Hypothalamus (tissue), 51 donors: Measurements from ENCODE around the gene NPR2.

Experiments used
- DNase-seq, 51 donors: peaks; one replicate each; lab custom pipeline; 2025; lab: John Stamatoyannopoulos, UW

The NPR2 gene

GRCh38 chr9:35828716-35829083, 37.3 kb downstream of the NPR2 start, which contains the start of gene FAM221B:
Gene FAM221B, minus strand, starts transcription at chr9:35828732. Its CDS starts 2,571 bp downstream, at chr9:35826161.
- DNase-seq, result peak in 5 of 51 donors; percentile 46 to 63 (median 57)

GRCh38 chr9:35829084-35829763, 37.8 kb downstream of the NPR2 start, which contains the start of gene TMEM8B:
Gene TMEM8B, plus strand, starts transcription at chr9:35829228. Its CDS starts 220 bp downstream, at chr9:35829448.
- DNase-seq, result peak; percentile 41 to 98 (median 89)

- DNase-seq, result peak in 1 of 51 donors; percentile 37
These were observed 38.3 kb downstream of the NPR2 start for GRCh38 chr9:35829764-35830096.

GRCh38 chr9:35831040-35831439, 39.6 kb downstream of the NPR2 start:
- DNase-seq, result no peak

GRCh38 chr9:35832814-35833213, 41.4 kb downstream of the NPR2 start:
- no peak for DNase-seq

- DNase-seq, result no peak
These were observed 43.1 kb downstream of the NPR2 start for GRCh38 chr9:35834260-35835215.

- DNase-seq, result no peak
These were observed 43.8 kb downstream of the NPR2 start for GRCh38 chr9:35835216-35835632.

GRCh38 chr9:35835766-35836165, 44.4 kb downstream of the NPR2 start:
- no peak for DNase-seq

- no peak for DNase-seq
These were observed 45.2 kb downstream of the NPR2 start for GRCh38 chr9:35836595-35836994.

GRCh38 chr9:35839926-35840325, 48.5 kb downstream of the NPR2 start:
- no peak for DNase-seq

GRCh38 chr9:35840881-35841644, 49.7 kb downstream of the NPR2 start:
- DNase-seq, result no peak

- DNase-seq, result no peak
These were observed 50.2 kb downstream of the NPR2 start for GRCh38 chr9:35841645-35841900.

GRCh38 chr9:35842020-35842745, 50.8 kb downstream of the NPR2 start:
- DNase-seq, result no peak

- no peak for DNase-seq
These were observed 51.4 kb downstream of the NPR2 start for GRCh38 chr9:35842795-35843194.

GRCh38 chr9:35844628-35845270, 53.4 kb downstream of the NPR2 start:
- DNase-seq, result peak in 5 of 51 donors; percentile 5 to 32 (median 13)

GRCh38 chr9:35845824-35846771, 54.7 kb downstream of the NPR2 start:
- no peak for DNase-seq

- DNase-seq, result peak in 3 of 51 donors; percentile 17 to 46 (median 19)
These were observed 56.6 kb downstream of the NPR2 start for GRCh38 chr9:35847792-35848572.

GRCh38 chr9:35852267-35852815, 61.0 kb downstream of the NPR2 start:
- no peak for DNase-seq
